ENCODE data around the gene CPN1. TPM values are rescaled to one million over a fixed set of nuclear protein-coding genes. Genes with fewer than 3 reads are reported as not detected.
"Not testable (repeated sequence)": the region's sequence is repeated elsewhere in the genome, so short reads cannot be mapped to it uniquely, and the experiment has no call there.

The CPN1 gene
- polyA plus RNA-seq (2013, experiment 1 of 2; ENCODE audit: insufficient read length) = not detected
- polyA plus RNA-seq (2013, experiment 2 of 2; ENCODE audit: insufficient read length) = not detected

- DNase-seq = no peak
Observed at GRCh38 chr10:100081075-100082001, at the start of gene CPN1. Gene CPN1 (minus strand): TSS chr10:100081869. CDS start chr10:100081625, 244 bp downstream.

DNA sequence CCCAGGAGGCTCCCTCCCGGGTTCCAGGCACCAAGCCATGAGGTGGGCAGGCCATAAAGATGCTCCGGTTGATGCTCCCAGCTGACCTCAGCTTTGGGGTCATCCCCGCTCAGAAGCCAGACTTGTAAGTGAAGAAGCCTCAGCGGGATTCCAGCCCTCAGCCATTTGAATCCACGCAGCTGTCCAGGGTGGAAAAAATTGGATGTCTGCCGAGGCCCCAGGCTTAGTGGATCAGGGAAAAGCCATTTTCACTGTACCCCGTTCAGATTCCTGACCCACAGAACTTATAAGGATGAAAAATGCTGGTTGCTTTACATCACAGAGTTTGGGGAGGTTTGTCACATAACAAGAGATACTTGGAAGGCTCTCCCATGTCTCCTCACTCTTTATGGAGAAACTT, 49.2 kb upstream of the CPN1 start:
- no peak for DNase-seq

GRCh38 chr10:100129424-100129823, 47.8 kb upstream of the CPN1 start:
- no peak for DNase-seq

DNA sequence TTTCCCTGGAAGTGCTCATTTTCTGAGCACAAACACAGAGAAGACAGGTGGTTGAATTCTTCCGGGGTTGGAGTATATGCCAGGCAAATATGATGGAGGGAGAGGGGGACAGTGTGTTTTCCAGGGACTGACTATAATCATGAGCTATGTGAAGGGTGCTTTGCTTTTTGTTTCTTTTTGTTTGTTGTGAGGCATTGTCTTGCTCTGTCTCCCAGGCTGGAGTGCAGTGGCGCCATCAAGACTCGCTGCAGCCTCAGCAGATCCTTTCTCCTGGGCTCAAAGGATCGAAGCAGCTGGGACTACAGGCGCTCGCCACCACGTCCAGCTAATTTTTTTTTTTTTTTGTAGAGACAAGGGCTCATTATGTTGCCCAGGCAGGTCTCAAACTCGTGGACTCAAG, 47.3 kb upstream of the CPN1 start:
- DNase-seq = no peak

- not testable (repeated sequence) for DNase-seq
Observed at GRCh38 chr10:100125335-100125734, 43.7 kb upstream of the CPN1 start.

GRCh38 chr10:100124097-100124496, 42.4 kb upstream of the CPN1 start:
- DNase-seq = no peak

DNA sequence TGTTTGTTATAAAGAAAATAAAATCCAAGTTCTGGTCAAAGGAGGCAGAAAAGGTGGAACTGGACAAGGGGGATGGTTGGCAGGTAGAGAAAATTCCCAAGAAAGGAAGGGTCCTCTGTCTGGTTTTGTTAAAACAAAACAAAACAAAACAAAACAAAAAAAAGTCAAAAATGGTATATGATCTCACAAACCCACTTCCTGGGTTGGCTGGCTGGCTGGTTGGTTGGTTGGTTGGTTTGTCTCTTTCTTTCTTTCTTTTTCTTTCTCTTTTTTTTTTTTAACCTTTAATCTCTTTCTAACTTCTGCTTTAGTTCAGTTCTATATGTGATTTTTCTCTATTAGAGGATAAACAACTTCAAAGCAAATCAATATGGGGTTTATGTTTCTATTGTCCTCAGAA, 41.1 kb upstream of the CPN1 start:
- no peak for DNase-seq

DNA sequence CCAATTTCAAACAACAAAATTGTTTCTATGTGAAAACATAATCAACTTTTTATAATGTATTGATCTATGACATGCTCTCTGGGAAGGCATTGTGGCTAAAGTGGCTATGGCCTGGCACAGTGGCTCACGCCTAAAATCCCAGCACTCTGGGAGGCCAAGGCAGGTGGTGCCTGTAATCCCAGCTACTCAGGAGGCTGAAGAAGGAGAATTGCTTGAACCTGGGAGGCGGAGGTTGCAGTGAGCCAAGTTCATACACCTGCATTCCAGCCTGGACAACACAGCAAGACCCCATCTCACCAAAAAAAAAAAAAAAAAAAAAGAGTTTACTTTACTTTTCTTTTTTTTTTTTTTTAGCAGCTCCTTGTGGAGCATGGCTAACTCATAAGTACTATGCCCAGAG, 38.9 kb upstream of the CPN1 start:
- DNase-seq = no peak

- no peak for DNase-seq
Observed at GRCh38 chr10:100119726-100120125, 38.1 kb upstream of the CPN1 start.

- DNase-seq = no peak
Observed at GRCh38 chr10:100114976-100115770, 33.5 kb upstream of the CPN1 start.

GRCh38 chr10:100114460-100114859, 32.8 kb upstream of the CPN1 start:
- DNase-seq = no peak

DNA sequence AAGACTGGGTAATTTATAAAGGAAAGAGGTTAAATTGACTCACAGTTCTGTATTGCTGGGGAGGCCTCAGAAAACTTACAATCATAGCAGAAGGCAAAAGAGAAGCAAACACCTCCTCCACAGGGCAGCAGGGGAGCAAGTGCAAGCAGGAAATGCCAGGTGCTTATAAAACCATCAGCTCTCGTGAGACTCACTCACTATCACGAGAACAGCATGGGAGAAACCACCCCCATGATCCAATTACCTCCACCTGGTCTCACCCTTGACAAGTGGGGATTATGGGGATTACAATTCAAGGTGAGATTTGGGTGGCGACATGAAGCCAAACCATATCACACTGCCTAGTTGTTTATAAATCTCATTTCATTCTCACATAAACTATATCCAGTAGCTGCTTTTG, 28.0 kb upstream of the CPN1 start:
- DNase-seq = no peak

GRCh38 chr10:100106865-100107264, 25.2 kb upstream of the CPN1 start:
- DNase-seq = no peak

GRCh38 chr10:100104300-100104699, 22.6 kb upstream of the CPN1 start:
- no peak for DNase-seq

GRCh38 chr10:100103581-100103980, 21.9 kb upstream of the CPN1 start:
- DNase-seq = peak; percentile 10

DNA sequence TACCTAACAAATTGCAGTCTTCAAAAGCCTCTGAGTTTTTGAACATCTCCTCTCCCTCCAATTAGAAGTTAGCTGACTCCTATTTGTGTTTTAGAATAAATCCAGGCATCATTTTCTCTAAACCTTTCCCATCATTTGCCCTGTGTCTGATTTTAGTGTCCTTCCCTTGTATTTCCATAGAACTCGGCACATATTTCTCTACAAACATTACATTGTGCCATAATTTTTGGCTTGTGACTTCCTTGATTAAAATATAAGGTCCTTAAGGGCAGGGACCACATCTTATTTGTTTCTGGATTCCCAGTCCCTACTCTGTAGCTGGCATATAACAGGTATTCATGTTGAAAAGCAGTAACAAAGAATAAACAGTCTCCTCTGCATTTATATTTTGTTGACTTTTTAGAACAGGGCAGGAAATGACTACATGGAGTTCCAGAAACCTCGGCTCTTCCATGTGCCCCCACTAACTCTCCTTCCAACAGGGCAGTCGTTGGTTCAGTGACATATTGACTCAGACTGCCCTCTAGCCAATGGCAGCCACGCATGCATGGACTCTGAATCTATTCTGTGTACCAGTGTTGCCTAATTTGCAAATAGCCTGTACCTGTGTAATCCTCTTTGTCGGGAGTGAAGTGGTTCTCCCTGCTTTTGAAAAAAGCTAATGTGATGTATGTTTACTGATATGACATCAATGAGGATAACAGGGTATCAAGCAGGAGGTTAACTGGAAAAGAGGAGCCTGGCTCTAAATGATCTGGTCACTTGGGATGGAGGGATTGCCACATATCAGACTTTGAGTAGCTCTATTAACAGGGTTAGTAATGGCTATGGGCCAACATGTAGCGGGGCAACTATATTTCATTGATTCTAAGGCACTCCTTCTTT, 19.8 kb upstream of the CPN1 start:
- DNase-seq = no peak

DNA sequence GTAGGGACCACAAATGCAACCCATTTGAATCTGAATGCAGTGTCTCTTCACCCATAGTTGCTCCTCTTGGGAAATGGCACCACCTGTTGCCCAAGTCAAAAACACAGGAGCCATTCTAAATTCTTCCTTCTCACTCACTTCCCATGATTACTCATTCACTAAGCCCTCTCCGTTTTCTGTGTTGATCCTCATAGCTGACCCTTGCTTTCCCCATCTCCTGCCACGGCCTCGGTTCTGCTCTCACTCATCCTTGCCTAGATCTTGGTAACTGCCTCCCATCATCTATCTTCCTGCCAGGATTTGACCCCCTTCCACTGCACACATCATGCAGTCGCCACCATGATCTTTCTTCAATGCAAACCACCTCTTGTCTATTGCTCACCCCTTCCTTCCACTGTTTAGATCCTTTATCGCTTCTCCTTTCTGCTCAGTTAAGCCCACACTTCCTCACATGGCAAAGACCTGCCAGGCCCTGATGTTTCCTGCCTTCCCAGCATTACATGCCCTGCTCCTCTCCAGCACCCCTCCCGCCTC, 19.0 kb upstream of the CPN1 start:
- DNase-seq = no peak

GRCh38 chr10:100089241-100089640, 7.6 kb upstream of the CPN1 start:
- DNase-seq = no peak

- DNase-seq = not testable (repeated sequence)
Observed at GRCh38 chr10:100086708-100087107, 5.0 kb upstream of the CPN1 start.

GRCh38 chr10:100085596-100085995, 3.9 kb upstream of the CPN1 start:
- DNase-seq = no peak

DNA sequence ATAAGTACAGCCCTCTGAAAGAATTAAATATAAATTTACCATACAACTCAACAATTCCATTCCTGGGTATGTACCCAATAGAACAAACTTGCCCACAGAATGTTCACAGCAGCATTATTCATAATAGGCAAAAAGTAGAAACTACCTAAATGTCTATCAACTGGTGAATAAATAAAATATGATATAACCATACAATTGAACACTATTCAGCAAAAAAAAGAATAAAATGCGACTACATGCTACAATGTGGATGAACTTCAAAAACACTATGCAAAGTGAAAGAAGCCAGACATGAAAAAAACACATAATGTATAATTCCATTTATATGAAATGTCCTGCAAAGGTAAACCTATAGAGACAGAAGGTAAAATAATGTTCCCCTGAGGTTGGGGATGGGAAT, 2.0 kb upstream of the CPN1 start:
- DNase-seq = no peak

GRCh38 chr10:100082276-100082675, 607 bp upstream of the CPN1 start:
- not testable (repeated sequence) for DNase-seq
